DND-41 (cell line): ENCODE results near the gene APBB2.

Source experiments
- EZH2 ChIP-seq: IDR thresholded peaks from 3 replicates; pipeline ENCODE4 v1.6.1; 2012; ENCODE audit warnings: borderline replicate concordance, low read depth, mild to moderate bottlenecking, moderate library complexity, low read length, inconsistent platforms; ENCODE audit not compliant: severe bottlenecking
- TF ChIP-seq, protein P1 (sequence below): IDR thresholded peaks from 2 replicates; pipeline ENCODE4 v1.5.1; 2012; ENCODE audit warnings: borderline replicate concordance, low read length, moderate library complexity, mild to moderate bottlenecking; ENCODE audit not compliant: poor library complexity, severe bottlenecking; ENCODE audit errors: extremely low read depth

DNA sequence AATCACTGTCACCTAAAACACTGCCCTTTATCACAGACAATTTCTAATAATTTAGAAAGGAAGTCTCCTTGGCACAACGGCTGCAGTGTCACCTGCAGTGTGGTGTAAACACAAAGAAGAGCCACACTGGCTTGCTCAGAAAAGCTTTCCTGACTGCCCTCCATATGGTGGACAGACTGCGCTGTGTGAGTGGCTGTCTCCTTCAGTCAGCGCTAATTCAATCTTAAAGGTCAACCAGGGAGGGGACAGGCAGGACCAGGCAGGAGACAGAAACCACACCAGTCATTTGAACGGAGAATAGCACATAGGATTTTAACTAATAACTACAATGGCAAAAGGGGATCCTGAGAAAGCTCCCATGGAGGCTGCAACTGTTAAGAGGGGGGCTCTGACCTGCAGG lies 332.5 kb downstream of the APBB2 start:
- TF ChIP-seq, protein P1, sequence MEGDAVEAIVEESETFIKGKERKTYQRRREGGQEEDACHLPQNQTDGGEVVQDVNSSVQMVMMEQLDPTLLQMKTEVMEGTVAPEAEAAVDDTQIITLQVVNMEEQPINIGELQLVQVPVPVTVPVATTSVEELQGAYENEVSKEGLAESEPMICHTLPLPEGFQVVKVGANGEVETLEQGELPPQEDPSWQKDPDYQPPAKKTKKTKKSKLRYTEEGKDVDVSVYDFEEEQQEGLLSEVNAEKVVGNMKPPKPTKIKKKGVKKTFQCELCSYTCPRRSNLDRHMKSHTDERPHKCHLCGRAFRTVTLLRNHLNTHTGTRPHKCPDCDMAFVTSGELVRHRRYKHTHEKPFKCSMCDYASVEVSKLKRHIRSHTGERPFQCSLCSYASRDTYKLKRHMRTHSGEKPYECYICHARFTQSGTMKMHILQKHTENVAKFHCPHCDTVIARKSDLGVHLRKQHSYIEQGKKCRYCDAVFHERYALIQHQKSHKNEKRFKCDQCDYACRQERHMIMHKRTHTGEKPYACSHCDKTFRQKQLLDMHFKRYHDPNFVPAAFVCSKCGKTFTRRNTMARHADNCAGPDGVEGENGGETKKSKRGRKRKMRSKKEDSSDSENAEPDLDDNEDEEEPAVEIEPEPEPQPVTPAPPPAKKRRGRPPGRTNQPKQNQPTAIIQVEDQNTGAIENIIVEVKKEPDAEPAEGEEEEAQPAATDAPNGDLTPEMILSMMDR: no peak
- TF ChIP-seq EZH2: no peak
